ENCODE results near the gene DMRT2.

DMRT2 gene

GRCh38 chr9:1047591-1048230, 2.4 kb upstream of the DMRT2 start:
- DNase-seq, result no peak

DNA sequence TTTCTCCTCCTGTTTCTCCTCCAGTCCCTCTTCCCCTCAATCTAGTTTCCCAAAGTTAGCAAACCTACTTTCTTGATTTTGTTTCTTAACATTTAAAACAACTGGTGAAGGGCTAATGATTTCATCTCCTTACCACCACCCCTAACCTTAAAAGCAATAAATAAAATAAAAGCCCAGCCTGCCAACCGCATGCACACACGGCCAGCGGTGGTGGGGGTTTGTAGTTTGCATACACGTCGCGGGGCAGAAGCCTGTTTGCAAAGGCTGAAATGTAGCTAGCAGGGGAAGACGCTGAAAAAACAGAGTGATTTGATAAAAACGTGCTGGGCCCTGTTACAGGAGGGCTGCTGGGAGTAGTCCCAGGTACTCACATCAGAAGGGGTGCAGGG, 1.9 kb upstream of the DMRT2 start:
- DNase-seq, result no peak

- no peak for DNase-seq
These were observed 1.3 kb upstream of the DMRT2 start for GRCh38 chr9:1048811-1049210.

DNA sequence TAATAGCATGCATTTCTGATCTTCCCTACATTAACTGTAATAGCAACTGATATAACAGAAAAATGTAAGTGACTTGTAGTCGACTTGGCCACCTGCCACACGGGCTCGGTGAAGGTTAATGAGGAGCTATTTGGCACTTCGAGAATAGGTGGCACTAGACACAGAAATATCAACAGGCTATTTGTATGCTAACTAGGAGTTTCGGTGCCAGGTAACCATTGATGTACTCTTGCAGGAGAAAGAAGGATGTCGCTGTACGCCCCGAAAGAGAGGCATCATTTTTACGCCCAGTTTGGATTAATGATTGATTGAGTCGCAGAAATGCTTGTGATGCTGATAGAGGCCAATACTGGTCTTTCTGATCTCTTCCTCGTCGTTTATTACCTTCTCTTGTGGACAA, 516 bp upstream of the DMRT2 start:
- DNase-seq, result no peak

GRCh38 chr9:1051210-1051583, 1.0 kb downstream of the DMRT2 start:
- no peak for DNase-seq

- no peak for DNase-seq
These were observed 1.6 kb downstream of the DMRT2 start for GRCh38 chr9:1051584-1052275.

- no peak for DNase-seq
These were observed 2.5 kb downstream of the DMRT2 start for GRCh38 chr9:1052365-1053281.

DNA sequence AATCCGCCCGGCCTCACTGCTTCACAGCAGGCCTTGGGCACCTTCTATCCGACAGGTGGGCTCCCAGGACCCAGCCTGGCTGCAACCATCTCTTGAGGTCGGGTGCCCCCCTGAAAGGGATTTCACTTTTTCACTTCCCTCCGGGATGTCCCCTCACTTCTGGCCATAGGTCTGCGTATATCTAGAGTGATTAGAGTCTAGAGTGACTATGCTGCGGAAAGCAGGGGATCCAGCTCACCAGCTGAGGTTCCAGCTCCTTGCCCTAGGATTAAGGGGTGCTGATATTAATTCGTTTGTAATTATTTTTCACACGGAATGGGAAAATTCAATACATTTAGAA, 3.1 kb downstream of the DMRT2 start:
- no peak for DNase-seq

DNA sequence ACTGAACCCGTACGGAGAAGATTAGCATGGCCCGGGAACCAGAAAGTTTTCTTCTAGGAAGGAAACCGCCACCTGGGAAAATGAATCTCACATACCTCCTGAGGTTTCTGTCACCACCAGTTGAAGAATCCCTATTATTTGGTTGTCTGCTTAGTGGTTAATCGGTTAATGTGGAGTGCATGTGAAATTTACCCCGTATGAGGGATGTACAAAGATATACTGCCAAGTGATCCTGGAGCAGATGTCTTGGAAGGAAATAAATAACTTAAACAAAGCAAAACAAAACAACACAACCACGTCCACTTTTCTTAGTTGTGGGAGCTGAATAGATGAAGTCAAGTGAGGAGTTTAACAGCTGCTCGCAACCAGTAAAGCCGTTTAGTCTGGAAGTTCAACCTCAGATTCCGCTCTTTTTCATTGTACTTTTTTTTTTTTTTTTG, 3.8 kb downstream of the DMRT2 start:
- DNase-seq, result no peak

DNA sequence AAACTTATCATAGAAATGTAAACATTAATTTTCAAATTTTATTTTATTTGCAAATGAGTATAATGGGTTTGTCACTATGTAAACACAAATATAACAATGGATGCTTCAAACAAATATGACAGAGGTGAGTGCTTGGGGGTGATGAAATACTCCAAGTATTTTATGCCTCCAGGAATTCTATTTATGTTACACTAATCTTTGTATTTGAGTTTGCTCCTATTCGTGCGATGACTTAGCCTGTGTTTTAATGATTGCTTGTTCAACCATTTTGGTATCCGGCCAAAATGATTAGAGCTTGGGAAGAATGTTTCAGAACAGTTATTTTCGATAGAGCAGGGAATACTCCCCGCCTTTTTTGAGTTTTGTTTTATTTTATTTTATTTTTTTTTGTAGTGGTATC, 5.0 kb downstream of the DMRT2 start:
- no peak for DNase-seq

DNA sequence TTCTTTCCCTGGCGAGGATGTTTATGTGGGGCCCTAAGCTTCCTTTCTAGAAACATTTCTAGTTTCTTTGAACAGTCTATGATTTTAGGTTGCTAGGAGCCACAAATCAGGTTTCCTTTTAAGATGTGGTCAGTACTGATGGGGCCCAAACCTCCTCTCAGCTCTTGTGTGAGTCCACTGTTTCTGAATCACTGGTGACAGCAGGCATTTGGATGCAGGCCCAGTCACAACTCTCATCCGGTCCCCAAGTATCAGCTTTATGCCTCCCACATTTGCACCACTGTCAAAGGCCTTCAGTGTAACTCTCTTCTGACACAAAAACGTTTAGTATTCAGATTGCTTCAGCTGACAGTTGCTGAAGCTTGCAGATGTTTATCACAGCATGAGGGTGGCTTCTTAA, 7.8 kb downstream of the DMRT2 start:
- no peak for DNase-seq

DNA sequence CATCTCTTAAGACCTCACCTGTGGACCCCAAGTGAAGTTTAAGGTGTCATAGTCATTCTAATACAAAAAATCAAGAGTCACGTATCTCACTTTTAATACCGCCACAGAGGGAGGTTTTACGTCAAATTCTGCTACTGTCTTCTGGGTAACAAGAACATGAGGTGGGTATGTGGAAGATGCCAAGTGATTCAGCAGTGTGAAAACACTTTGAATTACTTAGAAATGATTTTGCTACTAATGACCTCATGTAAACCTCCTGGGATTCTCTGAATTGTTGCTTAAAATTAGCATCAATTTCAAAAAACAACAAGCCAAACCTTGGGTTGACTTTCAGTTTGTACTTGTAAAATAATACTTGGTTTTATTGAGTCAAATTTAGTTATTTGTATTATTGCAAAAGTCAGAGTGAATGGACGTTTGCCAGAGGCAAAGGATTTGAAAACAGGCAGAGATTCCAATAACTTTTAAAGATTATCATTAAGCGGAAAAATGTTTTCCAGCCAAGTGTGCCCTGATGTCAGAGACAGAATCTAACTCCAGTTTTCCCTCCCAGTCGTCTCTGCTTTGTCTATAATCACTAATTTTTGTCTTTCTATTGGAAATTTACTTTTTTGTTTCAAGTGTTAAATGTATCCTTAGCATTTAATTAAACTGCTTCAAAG, 8.8 kb downstream of the DMRT2 start:
- no peak for DNase-seq

DNA sequence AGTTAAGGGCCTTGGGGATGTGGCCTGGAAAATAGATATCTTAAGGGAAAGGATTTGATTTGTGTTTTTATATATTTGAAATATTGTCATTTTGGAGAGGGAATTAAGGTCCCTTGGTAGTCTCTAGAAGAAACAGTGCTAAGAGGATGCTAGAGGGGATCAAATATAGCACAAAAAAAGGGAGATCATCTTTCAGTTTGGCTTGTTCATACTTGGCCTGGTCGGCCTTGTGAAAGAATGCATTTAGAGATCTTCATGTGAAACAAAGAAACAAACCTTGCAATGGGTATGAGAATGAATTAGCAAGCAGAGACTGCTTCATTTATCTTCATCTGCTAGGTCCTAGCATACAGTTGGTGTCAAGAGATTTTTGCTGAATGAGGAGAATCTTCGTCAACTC, 15.0 kb downstream of the DMRT2 start:
- DNase-seq, result no peak

GRCh38 chr9:1070692-1071091, 20.5 kb downstream of the DMRT2 start:
- DNase-seq, result no peak

GRCh38 chr9:1071730-1072129, 21.6 kb downstream of the DMRT2 start:
- DNase-seq, result no peak

- DNase-seq, result no peak
These were observed 23.3 kb downstream of the DMRT2 start for GRCh38 chr9:1073497-1073896.

- no peak for DNase-seq
These were observed 27.5 kb downstream of the DMRT2 start for GRCh38 chr9:1077616-1078015.

DNA sequence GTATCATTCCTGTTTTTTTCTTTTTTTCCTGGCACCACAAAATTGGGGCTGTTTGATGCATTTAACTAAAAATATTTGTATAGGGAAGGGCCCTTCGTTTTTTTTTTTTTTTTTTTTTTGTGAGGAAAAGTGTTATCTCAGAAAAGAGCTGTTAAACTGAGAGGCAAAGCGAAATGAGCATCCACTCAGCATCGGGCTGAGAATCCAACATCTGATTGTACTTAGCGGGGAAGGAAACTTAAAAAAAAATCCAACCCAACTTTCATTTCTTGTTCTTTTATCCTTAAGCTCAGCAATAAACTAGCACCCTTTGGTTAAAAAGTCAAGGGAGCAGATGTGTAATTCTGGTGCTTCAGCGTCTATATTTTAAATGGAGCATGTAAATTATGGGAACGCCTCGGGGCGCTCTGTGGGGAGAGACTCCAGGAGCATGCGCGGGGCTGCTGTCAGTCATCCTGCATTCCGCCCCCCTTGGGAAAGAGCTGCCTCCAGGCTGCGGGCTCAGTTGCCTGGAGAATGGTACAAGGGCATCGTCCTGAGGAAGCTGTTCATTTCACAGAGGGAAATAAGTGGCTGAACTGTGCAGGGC, 33.3 kb downstream of the DMRT2 start:
- DNase-seq, result no peak

DNA sequence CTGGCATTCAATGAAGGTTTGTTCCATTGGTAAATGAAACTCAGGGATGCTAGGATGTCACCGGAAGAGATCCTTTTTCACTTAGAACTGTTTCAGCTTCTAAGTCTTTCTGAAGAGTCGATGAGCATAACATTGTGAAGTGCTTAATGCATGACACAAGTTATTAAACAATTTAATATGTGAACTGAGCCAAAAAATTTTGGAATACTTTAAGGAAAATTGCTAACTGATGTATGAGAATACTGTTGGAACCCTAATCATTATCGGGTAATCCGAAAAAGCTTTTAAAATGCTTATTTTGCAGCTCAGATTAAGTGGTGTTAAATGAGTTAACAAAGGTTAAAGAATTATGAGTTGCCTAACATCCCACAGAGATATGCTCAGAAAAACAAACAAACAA, 34.9 kb downstream of the DMRT2 start:
- DNase-seq, result no peak

GRCh38 chr9:1086517-1086916, 36.4 kb downstream of the DMRT2 start:
- DNase-seq, result no peak

GRCh38 chr9:1087120-1087881, 37.1 kb downstream of the DMRT2 start:
- DNase-seq, result peak; percentile 22

DNA sequence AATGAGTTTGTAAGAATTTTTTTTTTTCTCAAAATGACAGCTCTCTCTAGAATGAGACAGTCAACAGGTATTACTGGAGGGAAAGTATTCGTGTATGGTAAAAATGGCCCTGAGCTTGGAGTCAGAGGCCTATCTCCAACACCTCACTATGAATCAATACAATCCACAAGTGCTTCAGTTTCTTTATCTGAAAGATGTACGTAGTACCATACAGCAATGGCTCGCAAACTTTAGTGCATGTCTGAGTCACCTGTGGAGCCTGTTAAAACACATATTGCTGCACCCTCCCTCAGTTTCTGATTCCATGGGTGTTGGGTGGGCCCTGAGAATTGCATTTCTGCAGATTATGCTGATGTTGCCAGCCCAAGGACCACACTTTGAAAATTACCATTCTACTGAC, 44.6 kb downstream of the DMRT2 start:
- no peak for DNase-seq
